CD4-positive, alpha-beta T cell treated with Interleukin-21 for 1 hour (primary cell): Measurements from ENCODE around the gene ADAMTS16.

Source experiments
- DNase-seq: peaks from one replicate; pipeline ENCODE4 v3.0.0-alpha.2; 2020

ADAMTS16 gene

GRCh38 chr5:5183189-5183699 lies 43.1 kb downstream of the ADAMTS16 start:
- no peak for DNase-seq

GRCh38 chr5:5183933-5184332 lies 43.8 kb downstream of the ADAMTS16 start:
- no peak for DNase-seq

DNA sequence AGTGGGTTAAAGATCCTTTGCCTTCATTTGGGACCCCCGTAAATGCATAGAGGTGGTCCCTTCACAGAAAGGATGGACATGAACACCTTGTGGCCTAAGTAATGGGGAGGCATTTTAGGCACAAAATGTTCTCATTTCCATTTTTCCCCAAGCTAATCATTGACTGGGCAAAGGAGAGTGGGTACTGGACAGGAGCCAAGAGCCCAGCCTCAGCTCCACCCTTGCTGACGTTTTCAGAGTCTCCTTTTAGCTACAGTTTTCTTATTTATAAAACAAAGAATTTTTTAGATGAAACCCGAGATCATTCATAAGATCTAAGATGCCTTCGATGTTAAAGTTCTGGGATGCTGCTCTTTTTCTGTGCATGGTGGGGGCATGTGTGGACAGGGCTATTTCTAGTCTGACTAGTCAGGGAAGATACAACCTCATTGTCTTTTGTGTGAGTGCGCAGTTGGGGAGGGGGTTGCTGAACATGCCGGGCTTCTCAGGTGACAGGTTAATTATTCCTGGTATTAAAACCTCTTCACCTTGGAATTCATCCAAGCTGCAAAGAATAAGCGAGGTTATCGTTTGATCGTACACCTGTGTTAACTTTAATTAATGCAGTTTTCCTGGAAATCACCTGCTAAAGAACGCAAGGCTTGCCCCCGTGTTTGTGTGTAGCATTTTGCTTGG lies 48.4 kb downstream of the ADAMTS16 start:
- DNase-seq: no peak

DNA sequence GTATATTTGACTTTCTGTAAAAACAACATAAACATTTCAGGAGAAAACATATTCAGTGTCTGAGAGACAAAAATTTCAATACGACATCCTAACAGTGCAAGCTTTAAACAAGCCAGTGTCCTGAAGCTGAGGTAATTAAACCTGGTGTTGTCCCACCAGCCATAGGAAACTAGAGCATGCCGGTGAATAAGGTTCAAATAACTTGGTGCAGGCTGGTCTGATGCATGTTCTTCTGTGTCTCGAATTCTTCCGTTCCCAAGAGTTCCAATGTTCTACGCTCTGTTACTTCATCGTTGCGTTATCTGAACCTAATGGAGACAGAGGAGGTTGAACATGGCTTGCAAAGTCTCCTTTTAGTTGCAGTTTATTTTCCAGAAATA lies 48.9 kb downstream of the ADAMTS16 start:
- no peak for DNase-seq

GRCh38 chr5:5191906-5192305 lies 51.8 kb downstream of the ADAMTS16 start:
- DNase-seq: no peak

GRCh38 chr5:5192681-5193080 lies 52.6 kb downstream of the ADAMTS16 start:
- DNase-seq: no peak

DNA sequence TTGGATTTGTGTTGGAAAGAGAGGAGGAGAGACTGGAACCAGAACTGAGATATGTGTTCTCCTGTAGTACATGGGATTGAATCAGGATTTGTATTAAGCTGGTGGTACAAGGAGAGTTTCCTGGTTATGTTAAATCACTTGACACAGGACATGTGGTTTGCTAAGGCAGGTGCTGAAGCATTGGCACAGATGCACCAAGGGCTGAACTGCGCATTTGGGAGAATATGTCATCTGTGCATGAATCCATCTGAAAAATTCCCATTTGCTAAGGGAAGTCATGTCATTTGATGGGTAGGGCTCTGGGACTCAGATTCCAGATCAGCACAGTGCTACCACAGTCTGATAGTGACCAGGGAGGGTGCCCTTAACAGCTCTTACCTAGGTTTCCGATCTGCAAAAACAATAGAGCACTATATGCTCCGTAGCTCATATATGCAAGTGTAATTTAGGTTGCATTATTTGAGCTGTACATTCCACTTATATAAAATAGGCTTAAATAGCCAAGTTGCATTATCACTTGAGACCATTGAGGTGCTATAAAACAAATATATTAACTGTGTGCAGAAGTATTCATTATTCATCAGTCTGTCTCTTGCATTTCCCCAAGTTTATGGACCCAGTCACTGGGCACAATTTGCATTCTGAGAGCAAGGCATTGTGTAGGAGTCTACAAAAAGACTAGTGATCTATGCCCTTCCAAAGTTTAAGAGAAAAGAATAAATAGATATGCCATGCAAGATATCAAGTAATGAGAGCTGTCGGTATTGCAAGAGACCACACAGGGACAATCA lies 55.2 kb downstream of the ADAMTS16 start:
- DNase-seq: no peak

DNA sequence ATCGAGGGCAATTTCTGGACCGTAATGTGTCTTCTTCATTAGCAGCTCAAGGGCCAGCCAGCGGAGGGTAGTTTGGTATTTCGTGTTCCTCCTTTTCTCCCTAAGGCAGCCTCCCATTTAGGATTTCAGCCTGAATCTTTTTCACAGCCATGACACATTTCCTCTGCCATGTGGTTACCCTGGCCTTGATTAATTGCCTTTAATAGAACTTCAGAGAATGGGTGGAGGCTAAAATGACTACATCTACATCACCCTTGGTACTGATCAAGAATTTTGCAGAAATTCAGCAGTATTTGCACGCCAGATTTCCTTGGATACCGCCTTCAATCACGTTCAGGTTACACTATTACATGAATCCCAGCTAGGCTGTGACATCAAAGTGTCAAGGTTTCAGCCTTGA lies 58.0 kb downstream of the ADAMTS16 start:
- DNase-seq: no peak

DNA sequence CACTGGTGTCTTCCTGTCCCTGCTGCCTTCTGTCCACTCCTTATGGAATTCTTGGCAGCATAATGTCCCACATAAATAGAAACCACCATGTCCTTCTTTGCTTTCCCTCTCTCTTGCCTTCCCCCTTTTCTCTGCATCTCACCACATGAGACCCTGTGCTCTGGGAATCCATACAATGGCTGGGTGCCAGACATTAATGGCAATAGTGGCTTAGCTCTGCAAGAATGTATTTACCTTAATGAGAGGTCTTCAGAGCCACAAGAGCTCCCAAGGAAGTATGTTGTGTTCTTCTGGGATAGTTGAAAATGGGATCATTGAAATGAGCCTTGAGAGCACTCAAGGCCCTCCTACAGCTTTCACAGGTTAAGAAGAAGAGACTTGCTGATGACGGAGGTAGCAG lies 58.7 kb downstream of the ADAMTS16 start:
- DNase-seq: no peak

- no peak for DNase-seq
These were observed 59.4 kb downstream of the ADAMTS16 start for GRCh38 chr5:5199495-5199894.

DNA sequence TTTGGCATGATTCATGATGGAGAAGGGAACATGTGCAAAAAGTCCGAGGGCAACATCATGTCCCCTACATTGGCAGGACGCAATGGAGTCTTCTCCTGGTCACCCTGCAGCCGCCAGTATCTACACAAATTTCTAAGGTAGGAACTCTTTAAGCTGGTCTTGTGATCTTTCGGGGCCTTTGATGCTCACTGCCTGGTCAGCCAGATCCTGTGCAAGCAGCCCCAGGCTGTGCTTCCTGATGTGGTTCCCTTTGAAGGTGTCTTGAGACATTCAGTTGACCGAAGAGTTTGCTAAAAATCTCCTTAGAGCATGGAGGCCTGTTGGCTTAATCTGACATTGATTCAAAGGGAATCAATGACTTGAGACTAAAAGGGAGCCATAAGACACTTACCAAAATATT lies 60.0 kb downstream of the ADAMTS16 start:
- no peak for DNase-seq

DNA sequence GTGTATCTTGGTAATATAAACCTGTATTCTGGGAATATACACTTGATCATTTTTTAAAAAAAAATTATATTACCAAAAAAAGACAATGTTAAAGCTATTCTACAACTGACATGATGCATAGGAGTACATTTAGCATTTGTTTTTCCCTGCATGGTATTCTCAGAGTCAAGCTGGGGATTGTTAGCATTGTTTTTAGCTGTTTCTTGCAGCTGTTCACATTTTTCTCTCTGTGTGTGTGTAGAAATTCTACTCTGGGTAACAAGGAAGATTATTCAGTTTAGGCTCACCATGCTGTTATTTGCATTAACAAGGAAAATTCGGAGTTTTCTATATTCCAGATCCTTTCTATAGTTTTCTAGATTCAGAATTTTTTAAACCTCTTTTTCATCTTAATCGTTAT lies 62.2 kb downstream of the ADAMTS16 start:
- no peak for DNase-seq

DNA sequence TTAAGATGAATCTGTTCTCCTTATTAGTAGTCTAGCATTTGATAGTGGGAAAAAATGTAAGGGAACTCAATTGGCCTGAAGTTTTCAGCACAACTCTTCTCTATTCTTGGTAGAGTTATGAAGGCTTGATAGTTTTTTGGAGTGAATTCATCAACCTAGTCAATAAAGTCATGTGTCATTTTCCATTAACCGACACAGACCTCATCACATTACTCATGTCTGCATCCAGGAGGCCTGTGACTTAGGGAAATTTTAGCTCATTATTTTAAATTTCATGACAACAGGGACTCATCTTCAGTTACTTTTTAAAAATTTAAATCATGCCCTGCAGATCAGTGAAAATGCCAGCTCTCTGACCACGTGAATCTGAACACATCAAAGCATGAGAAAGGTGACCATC lies 63.3 kb downstream of the ADAMTS16 start:
- DNase-seq: no peak

DNA sequence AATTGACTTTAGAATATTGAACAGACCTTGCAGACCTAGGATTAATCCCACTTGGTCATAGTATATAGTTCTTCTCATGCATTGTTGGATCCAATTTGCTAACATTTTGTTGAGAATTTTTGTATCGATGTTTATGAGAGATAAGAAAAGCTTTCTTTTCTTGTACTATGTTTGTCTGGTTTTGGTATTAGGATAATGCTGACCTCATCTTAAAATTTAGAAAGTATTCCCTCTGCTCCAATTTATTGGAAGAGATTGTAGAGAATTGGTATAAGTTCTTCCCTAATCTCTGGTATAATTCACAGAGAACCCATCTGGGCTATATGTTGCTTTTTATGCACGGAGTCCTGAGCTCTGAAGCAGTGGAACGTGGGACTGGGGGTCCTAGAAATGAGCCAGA lies 67.7 kb downstream of the ADAMTS16 start:
- no peak for DNase-seq

DNA sequence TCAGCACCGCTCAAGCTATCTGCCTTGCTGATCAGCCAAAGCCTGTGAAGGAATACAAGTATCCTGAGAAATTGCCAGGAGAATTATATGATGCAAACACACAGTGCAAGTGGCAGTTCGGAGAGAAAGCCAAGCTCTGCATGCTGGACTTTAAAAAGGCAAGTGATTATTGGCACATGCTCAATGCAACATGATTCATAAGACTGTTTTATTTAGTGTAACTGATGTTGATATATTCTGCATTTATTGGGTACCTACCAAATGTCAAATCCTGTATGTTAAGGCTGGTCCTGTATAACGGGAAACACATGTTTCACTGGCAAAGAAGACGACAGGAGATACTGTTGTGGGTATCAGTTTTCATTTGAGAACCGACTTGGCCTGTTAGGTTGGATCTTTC lies 69.0 kb downstream of the ADAMTS16 start:
- no peak for DNase-seq

DNA sequence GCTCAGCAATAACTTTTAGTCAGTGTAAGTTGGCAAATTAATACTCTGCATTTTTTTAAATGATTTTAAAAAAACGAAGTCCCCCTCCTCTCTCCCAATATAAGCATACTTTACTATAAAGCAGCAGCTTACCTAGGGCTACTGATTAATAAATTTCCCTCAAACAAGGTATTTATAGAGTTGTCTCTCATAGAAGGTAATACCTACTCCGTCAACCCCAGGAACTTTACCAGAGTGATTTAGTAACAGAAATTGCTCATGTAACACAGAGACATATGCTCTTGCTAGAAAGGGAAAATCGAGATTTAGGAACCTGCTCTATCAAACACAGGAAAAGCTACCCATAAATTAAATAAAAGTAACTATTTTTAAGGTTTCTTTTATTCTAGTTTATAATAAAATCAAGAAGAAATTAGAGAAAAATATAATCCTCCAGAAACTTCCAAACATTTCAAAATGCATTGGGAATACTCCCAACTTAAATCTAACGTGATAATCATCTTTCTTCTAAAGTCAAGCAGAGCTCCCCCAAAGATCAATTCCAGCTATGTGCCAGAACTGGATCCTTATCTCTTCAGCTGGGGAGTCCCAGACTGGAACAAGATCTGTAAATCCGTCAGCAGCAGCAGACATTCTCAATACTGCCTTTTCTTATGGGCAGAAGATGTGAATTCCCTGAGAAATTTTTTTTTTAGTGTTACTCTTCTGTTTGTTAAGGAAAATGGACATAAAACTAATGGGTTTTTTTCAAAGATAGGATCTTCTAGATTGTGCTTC lies 69.6 kb downstream of the ADAMTS16 start:
- no peak for DNase-seq

DNA sequence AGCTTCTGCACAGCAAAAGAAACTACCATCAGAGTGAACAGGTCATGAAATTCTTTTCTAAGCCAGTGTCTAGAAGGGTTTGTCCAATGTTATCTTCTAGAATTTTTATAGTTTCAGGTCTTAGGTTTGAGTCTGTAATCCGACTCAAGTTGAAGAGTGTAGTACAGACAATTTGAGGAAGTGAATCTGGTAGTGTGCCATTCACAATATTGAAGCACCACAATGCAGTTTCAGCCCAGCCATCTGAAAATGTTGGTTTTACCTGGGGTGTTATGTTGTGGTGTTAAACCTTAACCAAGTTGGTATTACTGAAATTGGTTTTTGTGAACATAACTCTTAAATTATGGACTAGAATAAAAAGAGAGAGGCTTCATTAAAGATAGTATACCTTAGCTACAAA lies 77.2 kb downstream of the ADAMTS16 start:
- DNase-seq: no peak

- DNase-seq: no peak
These were observed 78.3 kb downstream of the ADAMTS16 start for GRCh38 chr5:5218396-5218795.

GRCh38 chr5:5219541-5219940 lies 79.4 kb downstream of the ADAMTS16 start:
- no peak for DNase-seq

DNA sequence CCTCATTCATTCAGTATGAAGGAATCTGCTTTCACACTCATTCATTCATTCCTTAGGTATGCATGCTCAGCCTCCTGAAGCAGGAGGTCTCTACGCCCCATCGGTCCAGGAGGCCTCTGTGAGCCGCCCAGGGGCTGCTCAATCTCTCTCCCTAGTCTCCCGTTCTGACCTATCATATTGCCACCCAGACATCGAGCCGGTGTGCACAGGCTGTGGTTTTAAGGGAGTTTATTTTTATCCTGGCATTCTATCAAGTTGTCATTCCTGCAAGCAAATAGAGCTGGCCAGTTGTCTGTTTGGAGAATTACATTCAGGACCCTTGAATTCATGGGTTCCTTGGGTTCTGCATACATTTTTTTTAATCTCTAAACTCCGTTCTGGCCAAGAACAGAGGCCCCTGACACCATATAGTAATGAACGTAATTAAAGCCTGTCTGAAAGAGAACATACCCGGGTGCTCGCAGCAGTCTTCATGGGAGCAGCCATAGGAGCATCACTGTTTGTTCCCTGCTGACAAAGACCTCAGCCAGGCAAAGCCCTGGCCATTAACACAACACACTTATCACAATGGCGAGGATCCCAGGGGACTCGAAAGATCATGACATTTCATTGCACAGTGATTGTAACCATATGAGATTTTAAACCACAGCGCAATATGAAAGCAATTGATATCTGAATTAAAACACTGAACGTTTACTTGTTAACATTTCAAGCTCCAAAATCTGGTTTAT lies 80.9 kb downstream of the ADAMTS16 start:
- DNase-seq: no peak

DNA sequence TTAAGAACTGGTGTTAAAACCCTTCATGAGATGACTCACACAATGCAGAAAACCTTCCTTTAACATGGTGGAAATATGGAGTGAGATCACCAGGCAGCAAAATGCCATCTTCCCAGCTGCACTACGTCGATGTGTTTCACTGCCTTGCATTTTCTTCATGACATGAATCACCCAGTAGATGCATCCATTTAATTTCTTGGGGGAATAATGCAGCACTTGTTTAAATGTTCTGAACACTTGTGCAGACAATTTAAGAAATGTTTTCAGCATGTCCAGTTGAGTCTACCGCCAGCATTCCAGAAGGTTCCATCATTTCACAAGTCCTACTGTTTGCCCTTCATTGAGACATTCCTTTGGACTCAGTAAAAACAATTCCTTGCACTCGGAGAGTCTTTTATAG lies 81.6 kb downstream of the ADAMTS16 start:
- DNase-seq: no peak

DNA sequence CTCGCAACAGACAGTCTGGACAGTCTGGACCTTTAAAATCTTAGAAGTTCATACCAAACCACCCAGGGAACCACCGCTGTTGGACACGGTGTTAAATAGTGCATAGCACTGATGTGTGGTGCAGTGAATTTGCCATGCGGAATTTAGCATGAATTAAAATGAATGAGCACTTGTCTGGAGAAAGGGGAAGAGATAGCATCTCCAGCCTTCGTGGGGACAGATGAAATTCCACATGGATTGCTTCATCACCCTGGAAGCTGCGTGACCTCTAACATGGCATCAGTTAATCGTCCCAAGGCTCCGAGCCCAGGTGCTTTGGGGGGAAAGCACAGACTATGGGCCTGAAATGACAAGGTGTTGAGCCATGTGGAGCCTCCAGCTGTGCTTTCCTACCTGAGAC lies 91.4 kb downstream of the ADAMTS16 start:
- DNase-seq: no peak

DNA sequence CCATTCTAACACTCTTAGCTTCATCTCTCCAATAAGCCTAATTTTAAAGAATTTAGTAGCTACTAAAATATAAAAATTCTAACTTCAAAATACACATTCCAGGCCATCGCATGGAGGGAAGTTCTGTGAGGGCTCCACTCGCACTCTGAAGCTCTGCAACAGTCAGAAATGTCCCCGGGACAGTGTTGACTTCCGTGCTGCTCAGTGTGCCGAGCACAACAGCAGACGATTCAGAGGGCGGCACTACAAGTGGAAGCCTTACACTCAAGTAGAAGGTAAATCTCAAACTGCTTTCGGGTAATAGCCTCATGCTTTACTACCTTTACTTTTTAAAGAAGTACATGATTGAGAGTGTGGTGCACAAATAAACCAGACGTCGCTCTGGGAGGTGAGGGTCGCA lies 94.8 kb downstream of the ADAMTS16 start:
- DNase-seq: no peak
